ENCODE data around the gene CD22. TPM values are rescaled to one million over a fixed set of nuclear protein-coding genes. Genes with fewer than 3 reads are reported as not detected.
"Not testable (repeated sequence)": the region's sequence is repeated elsewhere in the genome, so short reads cannot be mapped to it uniquely, and the experiment has no call there.

Gene CD22
- total RNA-seq, 6 donors from 2014 or later = 8.8 to 36.7 (median 24.7) TPM

DNA sequence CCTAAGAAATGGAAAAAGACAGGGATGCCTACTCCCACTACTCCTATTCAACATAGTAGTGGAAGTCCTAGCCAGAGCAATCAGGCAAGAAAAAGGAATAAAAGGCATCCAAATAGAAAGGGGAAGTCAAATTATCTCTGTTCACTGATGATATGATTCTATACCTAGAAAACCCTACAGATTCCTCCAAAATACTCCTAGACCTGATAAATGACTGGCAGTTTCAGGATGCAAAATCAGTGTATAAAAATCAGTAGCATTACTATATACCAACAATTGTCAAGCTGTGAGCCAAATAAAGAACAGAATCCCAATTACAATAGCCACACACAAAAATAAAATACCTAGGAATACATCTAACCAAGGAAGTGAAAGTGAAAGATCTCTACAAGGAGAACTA is 40.5 kb downstream of the CD22 start:
- H3K4me1 ChIP-seq = no peaks in the 10 kb centered on the region
- no peaks in the 10 kb centered on the region for H3K36me3 ChIP-seq
- DNase-seq (no peak), ATAC-seq (ENCODE audit: low FRiP score in 2 of 2) (no peak)
- H3K27me3 ChIP-seq = no peaks in the 10 kb centered on the region
- H3K4me3 ChIP-seq = no peak overlapping the region
- H3K9me3 ChIP-seq = no peaks in the 10 kb centered on the region
- H3K27ac ChIP-seq = no peak overlapping the region
- TF ChIP-seq EP300 (IDR thresholded peaks at IDR 0.05) = no peak
- no peak for TF ChIP-seq POLR2A (IDR thresholded peaks at IDR 0.05)
- TF ChIP-seq POLR2AphosphoS5 (IDR thresholded peaks at IDR 0.05) = no peak
- TF ChIP-seq, protein P1, sequence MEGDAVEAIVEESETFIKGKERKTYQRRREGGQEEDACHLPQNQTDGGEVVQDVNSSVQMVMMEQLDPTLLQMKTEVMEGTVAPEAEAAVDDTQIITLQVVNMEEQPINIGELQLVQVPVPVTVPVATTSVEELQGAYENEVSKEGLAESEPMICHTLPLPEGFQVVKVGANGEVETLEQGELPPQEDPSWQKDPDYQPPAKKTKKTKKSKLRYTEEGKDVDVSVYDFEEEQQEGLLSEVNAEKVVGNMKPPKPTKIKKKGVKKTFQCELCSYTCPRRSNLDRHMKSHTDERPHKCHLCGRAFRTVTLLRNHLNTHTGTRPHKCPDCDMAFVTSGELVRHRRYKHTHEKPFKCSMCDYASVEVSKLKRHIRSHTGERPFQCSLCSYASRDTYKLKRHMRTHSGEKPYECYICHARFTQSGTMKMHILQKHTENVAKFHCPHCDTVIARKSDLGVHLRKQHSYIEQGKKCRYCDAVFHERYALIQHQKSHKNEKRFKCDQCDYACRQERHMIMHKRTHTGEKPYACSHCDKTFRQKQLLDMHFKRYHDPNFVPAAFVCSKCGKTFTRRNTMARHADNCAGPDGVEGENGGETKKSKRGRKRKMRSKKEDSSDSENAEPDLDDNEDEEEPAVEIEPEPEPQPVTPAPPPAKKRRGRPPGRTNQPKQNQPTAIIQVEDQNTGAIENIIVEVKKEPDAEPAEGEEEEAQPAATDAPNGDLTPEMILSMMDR (IDR thresholded peaks at IDR 0.05) = no peak

DNA sequence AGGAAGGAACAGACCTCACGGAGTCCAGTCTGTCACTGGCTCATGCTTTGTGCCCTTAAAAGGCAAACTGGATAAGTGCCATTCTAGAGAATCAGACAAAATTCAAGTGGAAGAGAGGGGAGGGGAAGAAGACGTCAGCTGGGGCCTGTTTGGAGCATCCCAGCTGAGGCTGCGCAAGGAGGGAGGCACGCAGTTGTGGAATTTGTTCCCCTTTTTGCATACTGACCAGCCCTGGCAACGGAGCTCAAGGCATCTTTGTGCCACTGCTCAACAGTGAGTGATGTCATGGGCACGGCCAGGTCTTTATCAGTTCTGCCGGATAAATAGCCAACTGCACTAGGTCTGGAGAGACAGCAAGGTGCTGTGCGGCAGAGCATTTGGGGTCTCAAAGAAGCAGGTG is 41.7 kb downstream of the CD22 start, which contains the start of gene GPR42:
GPR42 (plus strand) TSS at position 347 of the 400 bp plus-strand sequence. CDS start 292 bp downstream, outside the sequence.
- no peak within 1 kb of the TSS for H3K27ac ChIP-seq
- no peaks in the 10 kb centered on the region for H3K27me3 ChIP-seq
- H3K36me3 ChIP-seq = no peaks in the 10 kb centered on the region
- DNase-seq (no peak), ATAC-seq (ENCODE audit: low FRiP score in 2 of 2) (no peak)
- H3K4me3 ChIP-seq = no peak within 1 kb of the TSS
- 79 to 85% methylated on average over 4 to 6 of the region's 8 CpGs for WGBS, 2 donors
- TF ChIP-seq POLR2AphosphoS5 (IDR thresholded peaks at IDR 0.05) = no peak
- no peak for TF ChIP-seq POLR2A (IDR thresholded peaks at IDR 0.05)
- no peak for TF ChIP-seq EP300 (IDR thresholded peaks at IDR 0.05)
- TF ChIP-seq, protein P1 (IDR thresholded peaks at IDR 0.05) = no peak
- H3K4me1 ChIP-seq = no peaks in the 10 kb centered on the region
- no peaks in the 10 kb centered on the region for H3K9me3 ChIP-seq

DNA sequence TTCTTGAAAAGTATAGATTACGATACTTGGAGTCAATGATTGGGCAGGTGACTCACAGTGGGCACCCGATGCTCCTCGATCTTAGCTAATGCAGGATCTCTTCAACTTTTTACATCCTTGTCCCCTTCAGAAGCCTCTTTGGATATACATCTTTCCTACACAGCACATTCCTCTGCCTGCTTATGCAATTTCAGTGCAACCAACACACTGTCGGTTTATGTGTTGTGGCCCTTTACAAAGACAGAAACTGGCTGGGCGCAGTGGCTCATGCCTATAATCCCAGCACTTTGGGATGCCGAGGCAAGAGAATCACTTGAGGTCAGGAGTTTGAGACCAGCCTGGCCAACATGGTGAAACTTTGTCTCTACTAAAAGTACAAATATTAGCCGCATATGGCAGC is 44.5 kb downstream of the CD22 start:
- H3K4me3 ChIP-seq = no peak overlapping the region
- DNase-seq (no peak), ATAC-seq (ENCODE audit: low FRiP score in 2 of 2) (no peak)
- H3K27ac ChIP-seq = no peak overlapping the region
- H3K27me3 ChIP-seq = no peaks in the 10 kb centered on the region
- TF ChIP-seq, protein P1 (IDR thresholded peaks at IDR 0.05) = no peak
- TF ChIP-seq POLR2A (IDR thresholded peaks at IDR 0.05) (no peak), POLR2AphosphoS5 (IDR thresholded peaks at IDR 0.05) (no peak), EP300 (IDR thresholded peaks at IDR 0.05) (no peak)
- no peaks in the 10 kb centered on the region for H3K4me1 ChIP-seq
- H3K36me3 ChIP-seq = no peaks in the 10 kb centered on the region
- WGBS, 2 donors = 89 to 93% methylated on average over 7 of the region's 7 CpGs
- H3K9me3 ChIP-seq = peaks cover 0 to 2% (median 0%) of the 10 kb centered on the region in 4 donors

DNA sequence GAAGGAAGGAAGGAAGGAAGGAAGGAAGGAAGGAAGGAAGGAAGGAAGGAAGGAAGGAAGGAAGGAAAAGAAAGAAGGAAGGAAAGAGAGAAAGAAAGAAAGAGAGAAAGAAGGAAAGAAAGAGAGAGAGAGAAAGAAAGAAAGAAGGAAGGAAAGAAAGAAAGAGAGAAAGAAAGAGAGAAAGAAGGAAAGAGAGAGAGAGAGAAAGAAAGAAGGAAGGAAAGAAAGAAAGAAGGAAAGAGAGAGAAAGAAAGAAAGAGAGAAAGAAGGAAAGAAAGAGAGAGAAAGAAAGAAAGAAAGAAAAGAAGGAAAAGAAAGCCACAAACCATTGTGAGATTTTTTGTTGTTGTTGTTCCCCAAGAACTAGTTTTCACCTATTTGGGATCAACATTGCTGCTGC is 45.0 kb downstream of the CD22 start:
- not testable (repeated sequence) for H3K27ac ChIP-seq; ATAC-seq (ENCODE audit: low FRiP score in 2 of 2); H3K27me3 ChIP-seq; H3K9me3 ChIP-seq; H3K4me1 ChIP-seq; H3K36me3 ChIP-seq; H3K4me3 ChIP-seq; DNase-seq

DNA sequence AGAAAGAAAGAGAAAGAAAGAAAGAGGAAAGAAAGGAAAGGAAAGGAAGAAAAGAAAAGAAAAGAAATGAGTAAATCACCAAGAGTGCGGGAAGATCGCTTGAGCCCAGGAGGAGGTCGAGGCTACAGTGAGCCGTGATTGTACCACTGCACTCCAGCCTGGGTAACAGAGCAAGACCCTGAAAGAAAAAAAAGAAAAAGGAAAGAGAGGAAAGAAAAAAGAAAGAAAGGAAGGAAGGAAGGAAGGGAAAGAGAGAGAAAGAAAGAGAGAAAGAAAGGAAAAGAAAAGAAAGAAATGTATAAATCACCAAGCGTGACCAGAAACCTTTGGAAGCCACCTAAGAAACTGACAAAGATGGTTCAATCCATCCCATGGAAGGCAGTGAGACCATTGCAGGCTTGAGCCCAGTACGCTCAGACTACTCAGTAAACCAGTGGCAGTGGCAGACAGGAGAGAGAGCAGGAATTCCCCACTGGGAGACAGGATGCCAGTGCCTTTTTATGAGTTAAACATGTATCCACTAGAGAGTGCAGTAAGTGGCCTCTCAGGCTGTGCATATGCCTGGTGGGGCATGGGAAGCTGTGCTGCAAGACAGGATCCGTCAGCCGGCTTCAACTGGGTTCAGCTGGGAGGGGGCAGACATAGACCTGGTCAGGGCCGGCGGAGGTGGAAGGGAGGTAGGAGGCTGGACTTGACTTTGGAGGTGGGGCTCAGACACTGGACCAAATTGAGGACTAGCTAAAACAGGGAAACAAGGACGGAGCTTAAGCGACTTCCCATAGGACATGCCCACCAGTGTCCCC is 46.7 kb downstream of the CD22 start:
- no peaks in the 10 kb centered on the region for H3K36me3 ChIP-seq
- no peaks in the 10 kb centered on the region for H3K4me1 ChIP-seq
- no peaks in the 10 kb centered on the region for H3K27me3 ChIP-seq
- TF ChIP-seq POLR2AphosphoS5 (IDR thresholded peaks at IDR 0.05) = no peak
- no peak for TF ChIP-seq POLR2A (IDR thresholded peaks at IDR 0.05)
- TF ChIP-seq, protein P1 (IDR thresholded peaks at IDR 0.05) = no peak
- TF ChIP-seq EP300 (IDR thresholded peaks at IDR 0.05) = no peak
- WGBS, 2 donors = 72 to 79% methylated on average over 12 of the region's 12 CpGs
- H3K9me3 ChIP-seq = peaks cover 0 to 3% (median 0%) of the 10 kb centered on the region in 4 donors
- H3K4me3 ChIP-seq = no peak overlapping the region
- DNase-seq = peak in 1 of 2 donors; percentile 2
- H3K27ac ChIP-seq = no peak overlapping the region
- peak in 1 of 2 donors; percentile 67 for ATAC-seq (ENCODE audit: low FRiP score in 2 of 2)

Measured in upper lobe of left lung (tissue), 6 donors.